Coronary artery (tissue), 2 donors: ENCODE data around the gene ACLY.

Experiments used
- DNase-seq: peaks from one replicate; pipeline ENCODE4 v3.0.0-alpha.2; 2017; ENCODE audit warnings: low spot score
- H3K27ac ChIP-seq, 2 donors: fragments of 200-600 bp; sonication (generic); one replicate each; pipeline ENCODE4 v1.5.1; 2016 to 2019
- H3K4me3 ChIP-seq: fragments of 200-600 bp; sonication (generic); 2 replicates; pipeline ENCODE4 v1.5.1; 2016; ENCODE audit warnings: mild to moderate bottlenecking, moderate library complexity
- CTCF ChIP-seq: fragments of 200-600 bp; sonication (generic); IDR thresholded peaks from one replicate; pipeline ENCODE4 v1.5.1; 2019; ENCODE audit warnings: antibody characterized with exemption

Gene ACLY

GRCh38 chr17:41909088-41909487, 9.7 kb downstream of the ACLY start:
- no peak overlapping the region for H3K27ac ChIP-seq
- no peak for DNase-seq
- no peak overlapping the region for H3K4me3 ChIP-seq
- TF ChIP-seq CTCF = no peak

GRCh38 chr17:41907633-41908539, 10.9 kb downstream of the ACLY start:
- no peak for DNase-seq
- no peak for TF ChIP-seq CTCF
- Histone ChIP-seq H3K27ac (no peak overlapping the region), H3K4me3 (no peak overlapping the region)

- TF ChIP-seq CTCF = no peak
- no peak for DNase-seq
- no peak overlapping the region for H3K4me3 ChIP-seq
- H3K27ac ChIP-seq = no peak overlapping the region
Observed at GRCh38 chr17:41907185-41907556, 11.6 kb downstream of the ACLY start.

GRCh38 chr17:41906465-41907184, 12.1 kb downstream of the ACLY start:
- no peak overlapping the region for H3K27ac ChIP-seq
- no peak for DNase-seq
- TF ChIP-seq CTCF = no peak
- H3K4me3 ChIP-seq = no peak overlapping the region

- DNase-seq = no peak
- H3K27ac ChIP-seq = no peak overlapping the region
- no peak overlapping the region for H3K4me3 ChIP-seq
- no peak for TF ChIP-seq CTCF
Observed at GRCh38 chr17:41905172-41905571, 13.6 kb downstream of the ACLY start.

GRCh38 chr17:41904242-41904841, 14.4 kb downstream of the ACLY start:
- no peak for TF ChIP-seq CTCF
- DNase-seq = no peak
- no peak overlapping the region for H3K4me3 ChIP-seq

More at GRCh38 chr17:41904242-41904841, 14.4 kb downstream of the ACLY start:
- no peak overlapping the region for H3K27ac ChIP-seq
